COLO668 (cell line): ENCODE results near the gene UNC119B.
A peak's percentile ranks its signal among the peaks of the same experiment; 100 is the strongest.
"Not testable (repeated sequence)": the region's sequence is repeated elsewhere in the genome, so short reads cannot be mapped to it uniquely, and the experiment has no call there.

Experiments
- DNase-seq: peaks from one replicate; lab custom pipeline; 2025; ENCODE audit not compliant: unreplicated experiment; lab: John Stamatoyannopoulos, UW

Gene UNC119B

GRCh38 chr12:120710031-120710804, at the start of gene UNC119B:
TSS of gene UNC119B (plus strand) at chr12:120710458. CDS start at chr12:120710475, 17 bp downstream.
- DNase-seq = peak; percentile 86

GRCh38 chr12:120661432-120661831, 48.8 kb upstream of the UNC119B start:
- DNase-seq = no peak

GRCh38 chr12:120662879-120663278, 47.4 kb upstream of the UNC119B start:
- DNase-seq = no peak

- DNase-seq = no peak
These were observed 46.5 kb upstream of the UNC119B start for GRCh38 chr12:120663741-120664140.

- no peak for DNase-seq
These were observed 43.5 kb upstream of the UNC119B start for GRCh38 chr12:120666571-120667390.

GRCh38 chr12:120668091-120668867, 42.0 kb upstream of the UNC119B start:
- DNase-seq = no peak

GRCh38 chr12:120668868-120669840, 41.1 kb upstream of the UNC119B start:
- DNase-seq = no peak

- DNase-seq = not testable (repeated sequence)
These were observed 40.0 kb upstream of the UNC119B start for GRCh38 chr12:120670237-120670636.

GRCh38 chr12:120670667-120671066, 39.6 kb upstream of the UNC119B start:
- DNase-seq = no peak

GRCh38 chr12:120674097-120674636, 36.1 kb upstream of the UNC119B start:
- no peak for DNase-seq

- DNase-seq = no peak
These were observed 32.3 kb upstream of the UNC119B start for GRCh38 chr12:120677765-120678473.

GRCh38 chr12:120678572-120678971, 31.7 kb upstream of the UNC119B start:
- no peak for DNase-seq

- no peak for DNase-seq
These were observed 30.0 kb upstream of the UNC119B start for GRCh38 chr12:120680165-120680738.

- no peak for DNase-seq
These were observed 25.7 kb upstream of the UNC119B start for GRCh38 chr12:120684523-120684932.

- no peak for DNase-seq
These were observed 24.7 kb upstream of the UNC119B start for GRCh38 chr12:120685522-120685921.

- DNase-seq = peak; percentile 100
These were observed 24.0 kb upstream of the UNC119B start for GRCh38 chr12:120686151-120686689.

GRCh38 chr12:120686690-120687577, 23.3 kb upstream of the UNC119B start, which contains the start of gene MLEC:
TSS of gene MLEC (plus strand) at chr12:120687149. CDS start at chr12:120687297, 148 bp downstream.
- peak; percentile 99 for DNase-seq
